A549 (cell line): ENCODE measurements around the gene ABHD12. TPM values are rescaled to one million over a fixed set of nuclear protein-coding genes. Genes with fewer than 3 reads are reported as not detected.

Source experiments
- ATAC-seq, 2 experiments: fragments of 200-7000 bp in 1 of 2; fragments of >200 bp in 1 of 2; cut with Nextera tagmentation in 1 of 2; cut with Tn5 transposase in 1 of 2; 3 replicates each; pipeline versions ENCODE4 v1.8.0 to v1.9.1; 2018 to 2020; ENCODE audit warnings: mild to moderate bottlenecking in 1 of 2, moderate library complexity in 1 of 2
- CTCF ChIA-PET: fragments of 300-600 bp; sonication (Branson Sonifier 250); formaldehyde crosslinking; extraction: SDS; loops from one replicate; lab custom pipeline; 2021; ENCODE audit warnings: antibody characterized with exemption, inconsistent platforms; lab: Yijun Ruan, JAX
- POLR2A ChIA-PET: fragments of 350-600 bp; formaldehyde crosslinking; extraction: SDS; loops from one replicate; lab custom pipeline; 2021; ENCODE audit warnings: antibody characterized with exemption, inconsistent platforms; lab: Yijun Ruan, JAX
- DNase-seq, 2 experiments: peaks; one replicate each; pipeline versions ENCODE4 v3.0.0 to v3.0.0-alpha.2; 2011 to 2016; ENCODE audit warnings: low read depth in 1 of 2, low spot score in 1 of 2
- FAIRE-seq: peaks from 2 replicates; lab custom pipeline; 2011; peaks lifted over from hg19 to GRCh38; lab: Jason Lieb, UNC
- H3K27ac ChIP-seq, 2 experiments: fragments of >200 bp; sonication (Bioruptor Twin); formaldehyde crosslinking; 3 replicates each; pipeline ENCODE4 v1.5.1; 2016 to 2017
- H3K4me1 ChIP-seq: fragments of >200 bp; sonication (Bioruptor Twin); formaldehyde crosslinking; 3 replicates; pipeline ENCODE4 v1.6.1; 2016
- H3K4me2 ChIP-seq: fragments of >200 bp; sonication (Bioruptor Twin); formaldehyde crosslinking; 3 replicates; pipeline ENCODE4 v1.6.1; 2016
- H3K4me3 ChIP-seq: fragments of >200 bp; sonication (Bioruptor Twin); formaldehyde crosslinking; 3 replicates; pipeline ENCODE4 v1.5.1; 2016
- H3K9me3 ChIP-seq: fragments of >200 bp; sonication (Bioruptor Twin); formaldehyde crosslinking; 3 replicates; pipeline ENCODE4 v1.6.1; 2016
- CBX2 ChIP-seq: fragments of 200-600 bp; sonication (generic); IDR thresholded peaks from 2 replicates; pipeline ENCODE4 v1.6.1; 2016; ENCODE audit warnings: low read depth, mild to moderate bottlenecking, borderline replicate concordance
- CBX8 ChIP-seq: fragments of 200-600 bp; sonication (generic); IDR thresholded peaks from 2 replicates; pipeline ENCODE4 v1.6.1; 2016
- CHD2 ChIP-seq: fragments of 150-350 bp; IDR thresholded peaks from 2 replicates; pipeline ENCODE4 v1.6.1; 2014; ENCODE audit warnings: low read length; ENCODE audit not compliant: partially characterized antibody
- CHD4 ChIP-seq: fragments of 200-600 bp; sonication (generic); IDR thresholded peaks from 2 replicates; pipeline ENCODE4 v1.6.1; 2016; ENCODE audit warnings: antibody characterized with exemption, mild to moderate bottlenecking, borderline replicate concordance
- ESRRA ChIP-seq: fragments of 150-350 bp; IDR thresholded peaks from 2 replicates; pipeline ENCODE4 v1.6.1; 2014; ENCODE audit warnings: mild to moderate bottlenecking, low read length, borderline replicate concordance
- FOSB ChIP-seq: fragments of 250-450 bp; sonication (Bioruptor Pico); IDR thresholded peaks from 2 replicates; pipeline ENCODE4 v1.5.0; 2020; ENCODE audit warnings: mild to moderate bottlenecking, moderate library complexity
- FOXS1 ChIP-seq: fragments of 250-450 bp; sonication (Bioruptor Pico); IDR thresholded peaks from 2 replicates; pipeline ENCODE4 v1.5.0; 2020; ENCODE audit warnings: mild to moderate bottlenecking, moderate library complexity
- HOXA7 ChIP-seq: fragments of 250-450 bp; sonication (Bioruptor Pico); IDR thresholded peaks from 2 replicates; pipeline ENCODE4 v1.5.0; 2020; ENCODE audit warnings: mild to moderate bottlenecking, moderate library complexity
- JUNB ChIP-seq: fragments of >200 bp; sonication (Bioruptor Twin); formaldehyde crosslinking; IDR thresholded peaks from 2 replicates; pipeline ENCODE4 v1.6.1; 2016
- KDM5A ChIP-seq: fragments of 200-600 bp; sonication (generic); IDR thresholded peaks from 2 replicates; pipeline ENCODE4 v1.6.1; 2016; ENCODE audit warnings: antibody characterized with exemption, mild to moderate bottlenecking
- MAFK ChIP-seq: fragments of 450-650 bp; IDR thresholded peaks from 2 replicates; pipeline ENCODE4 v1.6.1; 2014; ENCODE audit not compliant: partially characterized antibody
- MAZ ChIP-seq: fragments of 150-350 bp; IDR thresholded peaks from 2 replicates; pipeline ENCODE4 v1.6.1; 2014; ENCODE audit warnings: antibody characterized with exemption, low read depth, low read length, borderline replicate concordance
- MYC ChIP-seq: IDR thresholded peaks from 2 replicates; pipeline ENCODE4 v1.6.1; 2012; ENCODE audit warnings: mild to moderate bottlenecking, inconsistent platforms, low read length, improper control_type of control experiment, borderline replicate concordance
- NFE2L2 ChIP-seq: fragments of 150-350 bp; conservative IDR thresholded peaks from 2 replicates; pipeline ENCODE4 v1.6.1; 2014; ENCODE audit warnings: low read length
- PHF8 ChIP-seq: fragments of 200-600 bp; sonication (generic); IDR thresholded peaks from 2 replicates; pipeline ENCODE4 v1.6.1; 2016; ENCODE audit warnings: low read depth, mild to moderate bottlenecking, antibody characterized with exemption, moderate library complexity, borderline replicate concordance
- POLR2A ChIP-seq: IDR thresholded peaks from 2 replicates; pipeline ENCODE4 v1.6.1; 2012; ENCODE audit warnings: mild to moderate bottlenecking, low read length
- POLR2AphosphoS2 ChIP-seq: conservative IDR thresholded peaks from 2 replicates; pipeline ENCODE4 v1.6.1; 2012; ENCODE audit warnings: low read length, improper control_type of control experiment, inconsistent platforms
- RAD21 ChIP-seq, 2 experiments: fragments of >200 bp in 1 of 2; sonication (Bioruptor Twin) in 1 of 2; formaldehyde crosslinking in 1 of 2; IDR thresholded peaks in 1 of 2; conservative IDR thresholded peaks in 1 of 2; 2 replicates in 1 of 2; 3 replicates in 1 of 2; pipeline ENCODE4 v1.6.1; 2012 to 2018; ENCODE audit warnings: inconsistent platforms in 1 of 2
- RFX5 ChIP-seq: fragments of 450-650 bp; IDR thresholded peaks from 2 replicates; pipeline ENCODE4 v1.7.1; 2014; ENCODE audit warnings: antibody characterized with exemption, mild to moderate bottlenecking, moderate library complexity
- SMC3 ChIP-seq: fragments of >200 bp; sonication (Bioruptor Twin); formaldehyde crosslinking; IDR thresholded peaks from 3 replicates; pipeline ENCODE4 v1.6.1; 2018; ENCODE audit warnings: inconsistent platforms
- SREBF2 ChIP-seq: fragments of 450-650 bp; IDR thresholded peaks from 2 replicates; pipeline ENCODE4 v1.6.1; 2014; ENCODE audit warnings: mild to moderate bottlenecking, moderate library complexity
- TP53 ChIP-seq: fragments of 250-450 bp; sonication (Bioruptor Pico); IDR thresholded peaks from 2 replicates; pipeline ENCODE4 v1.5.0; 2021; ENCODE audit warnings: mild to moderate bottlenecking, moderate library complexity
- ZNF302 ChIP-seq: fragments of 250-450 bp; sonication (Bioruptor Pico); IDR thresholded peaks from 2 replicates; pipeline ENCODE4 v1.9.0; 2021; ENCODE audit warnings: inconsistent platforms, mild to moderate bottlenecking, moderate library complexity
- ZSCAN20 ChIP-seq: fragments of 250-450 bp; sonication (Bioruptor Pico); IDR thresholded peaks from 2 replicates; pipeline ENCODE4 v1.8.0; 2022; ENCODE audit warnings: mild to moderate bottlenecking, moderate library complexity
- WGBS: methylation state at CpG from one replicate; pipeline ENCODE4 v1.1.6; 2017; ENCODE audit errors: missing lambda C conversion rate; 5-methylcytosine and 5-hydroxymethylcytosine counted together
- polyA plus RNA-seq, 4 experiments: library from polyadenylated mRNA; depleted of rRNA in 3 of 4; stranded (reverse); fragments of >200 nt; fragmentation: RNase III in 1 of 4; extraction: RNeasy Plus Mini Kit Qiagen cat#74134 plus additional on column Dnase treatment in 1 of 4; gene quantifications; 2 replicates in 3 of 4; 3 replicates in 1 of 4; pipeline ENCODE4 v1.2.3, GENCODE V29; 2011 to 2017
- TF ChIP-seq, protein P1 (sequence below): fragments of 250-450 bp; sonication (Bioruptor Pico); IDR thresholded peaks from 2 replicates; pipeline ENCODE4 v1.5.0; 2020; ENCODE audit warnings: low read depth, mild to moderate bottlenecking, moderate library complexity
- TF ChIP-seq, protein P2 (sequence below): fragments of 450-650 bp; IDR thresholded peaks from 2 replicates; pipeline ENCODE4 v1.6.1; 2014; ENCODE audit warnings: antibody characterized with exemption
- TF ChIP-seq, protein P3 (sequence below): IDR thresholded peaks from 2 replicates; pipeline ENCODE4 v1.6.1; 2012
- TF ChIP-seq, protein P4 (sequence below): fragments of 150-350 bp; IDR thresholded peaks from 2 replicates; pipeline ENCODE4 v1.6.1; 2014; ENCODE audit warnings: low read depth, mild to moderate bottlenecking, low read length

The ABHD12 gene
- polyA plus RNA-seq, 2 of the 4 experiments (the other 2 are of a cell fraction): 54.3 to 101 TPM

DNA sequence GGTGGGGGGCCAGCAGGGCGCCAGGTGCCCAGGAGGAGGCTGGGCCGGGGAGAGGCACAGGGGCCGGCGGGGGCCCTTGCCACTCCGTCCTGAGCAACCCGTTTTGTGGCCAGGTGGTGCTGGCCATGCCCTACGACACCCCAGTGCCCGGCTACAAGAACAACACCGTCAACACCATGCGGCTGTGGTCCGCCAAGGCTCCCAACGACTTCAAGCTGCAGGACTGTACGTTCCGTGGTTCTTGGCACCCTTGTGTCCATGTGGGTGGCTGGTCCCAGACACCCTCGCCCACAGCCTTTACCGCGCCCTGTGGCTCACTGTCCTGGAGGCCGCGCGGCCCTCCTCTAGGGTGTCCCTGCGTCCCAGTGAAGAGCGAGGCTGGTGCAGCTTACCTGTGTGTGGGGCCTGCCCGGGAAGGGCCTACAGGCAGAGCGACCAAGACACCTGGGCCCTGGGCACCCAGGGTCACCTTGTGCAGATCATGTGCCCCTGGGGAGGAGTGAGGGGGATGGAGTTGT is 114.0 kb downstream of the ABHD12 start (continued):
- no peak for TF ChIP-seq CHD2
- TF ChIP-seq, protein P1, sequence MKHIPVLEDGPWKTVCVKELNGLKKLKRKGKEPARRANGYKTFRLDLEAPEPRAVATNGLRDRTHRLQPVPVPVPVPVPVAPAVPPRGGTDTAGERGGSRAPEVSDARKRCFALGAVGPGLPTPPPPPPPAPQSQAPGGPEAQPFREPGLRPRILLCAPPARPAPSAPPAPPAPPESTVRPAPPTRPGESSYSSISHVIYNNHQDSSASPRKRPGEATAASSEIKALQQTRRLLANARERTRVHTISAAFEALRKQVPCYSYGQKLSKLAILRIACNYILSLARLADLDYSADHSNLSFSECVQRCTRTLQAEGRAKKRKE (CRISPR knock-in tag): no peak

DNA sequence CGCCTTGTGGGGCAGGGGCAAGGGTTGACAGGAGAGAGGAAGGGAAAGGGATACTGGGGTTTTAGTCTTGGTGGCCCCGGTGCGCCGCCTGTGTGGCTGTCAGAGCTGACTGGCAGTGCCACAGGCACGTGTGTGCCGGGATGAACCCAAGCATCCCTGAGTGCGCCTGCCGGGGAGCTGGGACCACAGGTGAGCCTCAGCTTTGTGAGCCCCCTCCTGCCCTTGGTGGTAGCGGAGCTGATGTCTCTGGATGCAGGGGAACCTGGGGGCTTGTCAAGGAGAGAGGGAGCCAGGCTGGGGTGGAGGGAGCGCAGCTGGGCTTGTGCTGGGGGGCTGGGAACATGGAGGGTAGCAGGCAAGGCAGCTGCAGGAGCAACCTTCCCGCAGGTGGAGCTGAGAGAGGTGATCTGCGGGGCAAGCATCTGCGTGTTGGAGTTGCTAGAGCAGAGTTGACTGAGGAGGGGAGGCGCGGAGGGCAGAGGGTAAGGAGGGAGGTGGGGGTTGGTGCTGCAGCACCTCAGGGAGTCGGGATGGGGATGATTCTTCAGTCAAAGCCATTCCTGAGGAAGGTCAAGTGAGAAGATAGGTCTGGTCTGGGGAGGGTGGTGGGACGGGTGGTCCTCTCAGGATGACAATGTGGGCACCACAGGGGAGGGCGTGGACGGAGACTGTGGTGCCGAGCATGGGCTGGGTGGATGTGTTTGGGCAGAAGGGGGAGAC is 114.7 kb downstream of the ABHD12 start:
- TF ChIP-seq CHD4: no peak
- TF ChIP-seq MYC: no peak
- no peak for TF ChIP-seq HOXA7 (CRISPR knock-in tag)
- TF ChIP-seq SMC3: no peak
- no peak for TF ChIP-seq TP53 (CRISPR knock-in tag)
- no peak for TF ChIP-seq ESRRA
- no peak for TF ChIP-seq MAZ
- no peak for TF ChIP-seq FOXS1 (CRISPR knock-in tag)
- TF ChIP-seq, protein P2, sequence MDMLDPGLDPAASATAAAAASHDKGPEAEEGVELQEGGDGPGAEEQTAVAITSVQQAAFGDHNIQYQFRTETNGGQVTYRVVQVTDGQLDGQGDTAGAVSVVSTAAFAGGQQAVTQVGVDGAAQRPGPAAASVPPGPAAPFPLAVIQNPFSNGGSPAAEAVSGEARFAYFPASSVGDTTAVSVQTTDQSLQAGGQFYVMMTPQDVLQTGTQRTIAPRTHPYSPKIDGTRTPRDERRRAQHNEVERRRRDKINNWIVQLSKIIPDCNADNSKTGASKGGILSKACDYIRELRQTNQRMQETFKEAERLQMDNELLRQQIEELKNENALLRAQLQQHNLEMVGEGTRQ: no peak
- TF ChIP-seq POLR2AphosphoS2: no peak
- TF ChIP-seq SREBF2: no peak
- no peak for TF ChIP-seq FOSB (CRISPR knock-in tag)
- TF ChIP-seq, protein P3, sequence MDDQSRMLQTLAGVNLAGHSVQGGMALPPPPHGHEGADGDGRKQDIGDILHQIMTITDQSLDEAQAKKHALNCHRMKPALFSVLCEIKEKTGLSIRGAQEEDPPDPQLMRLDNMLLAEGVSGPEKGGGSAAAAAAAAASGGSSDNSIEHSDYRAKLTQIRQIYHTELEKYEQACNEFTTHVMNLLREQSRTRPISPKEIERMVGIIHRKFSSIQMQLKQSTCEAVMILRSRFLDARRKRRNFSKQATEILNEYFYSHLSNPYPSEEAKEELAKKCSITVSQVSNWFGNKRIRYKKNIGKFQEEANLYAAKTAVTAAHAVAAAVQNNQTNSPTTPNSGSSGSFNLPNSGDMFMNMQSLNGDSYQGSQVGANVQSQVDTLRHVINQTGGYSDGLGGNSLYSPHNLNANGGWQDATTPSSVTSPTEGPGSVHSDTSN: no peak
- no peak for TF ChIP-seq RFX5
- no peak for TF ChIP-seq RAD21 (conservative IDR thresholded peaks at IDR 0.05 in 1 of 2, IDR thresholded peaks at IDR 0.05 in 1 of 2)
- TF ChIP-seq MAFK: no peak
- Histone ChIP-seq H3K4me1 (no peaks in the 10 kb centered on the region; the same call in 2 of the 3 replicates), H3K27ac (peak overlapping the region in 1 of 2 experiments; percentile 25; a peak in 1 of 6 replicates), H3K4me2 (no peak overlapping the region), H3K4me3 (no peak overlapping the region), H3K9me3 (no peaks in the 10 kb centered on the region)
- no peak for ATAC-seq
- no peak for FAIRE-seq
- 93% methylated on average over 20 of the region's 20 CpGs for WGBS
- POLR2A ChIA-PET: interaction anchor here (0.6 kb wide), 1 partner anchor 20 kb away, joined by 3 read pairs; no protein-coding TSS in a partner anchor
- CTCF ChIA-PET: interaction anchor here (1.1 to 1.9 kb wide), 3 partner anchors 20 to 44 kb away, joined by 3 to 6 read pairs (median 5); partner anchors contain the start of gene PYGB
- DNase-seq: no peak

DNA sequence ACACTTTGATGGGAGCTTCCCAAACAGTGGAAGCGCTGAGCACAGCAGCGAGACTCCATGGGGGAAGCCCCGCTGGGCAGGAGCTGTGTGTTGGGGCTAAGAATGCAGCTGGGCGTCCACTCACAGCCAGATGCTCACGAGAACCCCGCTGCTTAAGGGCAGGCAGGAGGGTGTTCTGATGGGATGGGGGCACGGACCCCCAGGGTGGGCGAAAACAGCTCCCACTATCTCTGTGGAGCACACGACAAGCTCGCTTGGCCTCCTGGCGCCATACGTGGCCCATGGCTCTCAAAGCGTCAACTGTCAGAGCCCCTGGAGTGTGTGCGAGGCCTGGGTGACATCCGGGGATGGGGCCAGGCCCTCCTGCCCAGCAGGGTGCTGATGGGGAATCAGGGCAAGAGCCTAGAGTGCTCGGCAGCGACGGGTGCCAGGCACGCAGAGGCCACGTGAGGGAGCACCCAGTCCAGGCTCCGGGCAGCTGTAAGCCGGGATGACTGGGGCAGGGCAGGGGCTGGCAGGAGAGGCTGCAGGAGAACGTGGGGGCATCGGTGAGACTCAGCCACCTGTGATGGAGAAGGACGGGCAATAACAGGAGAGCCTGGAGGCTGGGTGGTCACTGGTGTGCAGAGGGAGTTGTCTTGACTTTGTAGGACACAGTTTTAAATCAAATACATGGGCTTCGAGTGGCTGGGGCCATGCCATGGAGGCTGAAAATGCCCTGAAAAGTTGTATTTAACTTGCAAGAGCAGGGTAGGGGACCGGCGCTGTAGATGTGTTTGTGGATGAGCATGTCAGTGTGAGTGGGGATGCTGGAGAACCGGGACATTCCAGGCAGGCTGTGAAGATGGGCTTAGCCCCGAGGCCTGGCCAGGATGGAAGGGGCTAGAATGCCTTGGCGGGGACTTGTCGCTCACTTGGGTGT is 115.5 kb downstream of the ABHD12 start:
- CTCF ChIA-PET: interaction anchor here (0.8 to 4.1 kb wide), 6 partner anchors 12 to 281 kb away, joined by 3 to 18 read pairs (median 5); partner anchors contain the start of gene PYGB
- peak in 1 of 2 experiments; percentile 6; a peak in 1 of 6 replicates for ATAC-seq
- Histone ChIP-seq H3K4me2 (no peak overlapping the region), H3K4me3 (no peak overlapping the region), H3K27ac (no peak overlapping the region; a peak in 1 of 6 replicates), H3K9me3 (no peaks in the 10 kb centered on the region), H3K4me1 (no peaks in the 10 kb centered on the region; the same call in 2 of the 3 replicates)
- 93% methylated on average over 32 of the region's 32 CpGs for WGBS
- no peak for DNase-seq
- POLR2A ChIA-PET: no interaction called here
- TF ChIP-seq JUNB (no peak), MAZ (no peak), PHF8 (no peak), KDM5A (no peak), CBX8 (no peak), ZNF302 (CRISPR knock-in tag) (no peak), ZSCAN20 (CRISPR knock-in tag) (no peak), NFE2L2 (no peak), POLR2A (no peak), CBX2 (no peak), CHD2 (no peak)
- TF ChIP-seq, protein P1 (CRISPR knock-in tag): no peak
- TF ChIP-seq, protein P4, sequence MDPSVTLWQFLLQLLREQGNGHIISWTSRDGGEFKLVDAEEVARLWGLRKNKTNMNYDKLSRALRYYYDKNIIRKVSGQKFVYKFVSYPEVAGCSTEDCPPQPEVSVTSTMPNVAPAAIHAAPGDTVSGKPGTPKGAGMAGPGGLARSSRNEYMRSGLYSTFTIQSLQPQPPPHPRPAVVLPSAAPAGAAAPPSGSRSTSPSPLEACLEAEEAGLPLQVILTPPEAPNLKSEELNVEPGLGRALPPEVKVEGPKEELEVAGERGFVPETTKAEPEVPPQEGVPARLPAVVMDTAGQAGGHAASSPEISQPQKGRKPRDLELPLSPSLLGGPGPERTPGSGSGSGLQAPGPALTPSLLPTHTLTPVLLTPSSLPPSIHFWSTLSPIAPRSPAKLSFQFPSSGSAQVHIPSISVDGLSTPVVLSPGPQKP: no peak
- FAIRE-seq: no peak
